Activated CD4-positive, alpha-beta memory T cell treated with anti-CD3 and anti-CD28 coated beads, Interleukin-2, amount 10 ng/mL, durations not matched to agents 7 days and 5 days (primary cell): ENCODE results near the gene CA7. TPM values are rescaled to one million over a fixed set of nuclear protein-coding genes. Genes with fewer than 3 reads are reported as not detected.

Source experiments
- CTCF ChIA-PET: fragments of 350-600 bp; sonication (Branson Sonifier 250); formaldehyde crosslinking; loops from one replicate; lab custom pipeline; 2021; ENCODE audit warnings: antibody characterized with exemption, inconsistent platforms; lab: Charles Lee
- POLR2A ChIA-PET: fragments of 350-600 bp; sonication (Branson Sonifier 250); formaldehyde crosslinking; loops from one replicate; lab custom pipeline; 2021; ENCODE audit warnings: antibody characterized with exemption; lab: Charles Lee
- DNase-seq: peaks from one replicate; pipeline ENCODE4 v3.0.0-alpha.2; 2020
- H3K27ac Mint-ChIP-seq: one replicate; pipeline ENCODE4 v1.8.0; 2021; ENCODE audit warnings: mild to moderate bottlenecking, mixed read lengths
- H3K27me3 Mint-ChIP-seq: one replicate; pipeline ENCODE4 v1.8.0; 2021; ENCODE audit warnings: mixed read lengths
- H3K36me3 Mint-ChIP-seq: one replicate; pipeline ENCODE4 v1.8.0; 2021; ENCODE audit warnings: low read depth, mixed read lengths
- H3K4me1 Mint-ChIP-seq: one replicate; pipeline ENCODE4 v1.8.0; 2021; ENCODE audit warnings: mixed read lengths
- H3K4me3 Mint-ChIP-seq: one replicate; pipeline ENCODE4 v1.8.0; 2021; ENCODE audit warnings: mild to moderate bottlenecking, mixed read lengths
- H3K9me3 Mint-ChIP-seq: one replicate; pipeline ENCODE4 v1.8.0; 2021; ENCODE audit warnings: mixed read lengths
- total RNA-seq, 2 experiments: library from RNA; stranded (reverse); gene quantifications; one replicate each; pipeline ENCODE4 v1.2.3, GENCODE V29; 2021

CA7 gene
- total RNA-seq, 2 experiments from 2014 or later = 0.13 TPM; not detected in 1

- no peak overlapping the region for H3K27ac Mint-ChIP-seq
- POLR2A ChIA-PET = no interaction called here
- CTCF ChIA-PET = interaction anchor here (1.9 to 4.7 kb wide), 3 partner anchors 17 to 25 kb away, joined by 6 to 32 read pairs (median 12); partner anchors contain the start of gene NAE1
- no peak for DNase-seq
- peaks cover 33% of the 10 kb centered on the region for H3K27me3 Mint-ChIP-seq
- no peak overlapping the region for H3K4me3 Mint-ChIP-seq
- H3K36me3 Mint-ChIP-seq = no peaks in the 10 kb centered on the region
- peaks cover 20% of the 10 kb centered on the region for H3K4me1 Mint-ChIP-seq
- H3K9me3 Mint-ChIP-seq = no peaks in the 10 kb centered on the region
Measured at GRCh38 chr16:66847533-66848067, 3.4 kb downstream of the CA7 start.

GRCh38 chr16:66848172-66848571 lies 4.0 kb downstream of the CA7 start:
- POLR2A ChIA-PET = interaction anchor here (0.8 kb wide), 1 partner anchor 25 kb away, joined by 3 read pairs; no protein-coding TSS in a partner anchor
- H3K4me3 Mint-ChIP-seq = no peak overlapping the region
- no peak overlapping the region for H3K27ac Mint-ChIP-seq
- no peak for DNase-seq
- H3K27me3 Mint-ChIP-seq = peaks cover 27% of the 10 kb centered on the region
- H3K9me3 Mint-ChIP-seq = no peaks in the 10 kb centered on the region
- peaks cover 20% of the 10 kb centered on the region for H3K4me1 Mint-ChIP-seq
- CTCF ChIA-PET = interaction anchor here (1.9 to 4.7 kb wide), 3 partner anchors 18 to 25 kb away, joined by 6 to 32 read pairs (median 12); partner anchors contain the start of gene NAE1
- no peaks in the 10 kb centered on the region for H3K36me3 Mint-ChIP-seq

- Mint-ChIP-seq H3K4me3 (no peak overlapping the region), H3K9me3 (no peaks in the 10 kb centered on the region), H3K36me3 (no peaks in the 10 kb centered on the region), H3K4me1 (peaks cover 17% of the 10 kb centered on the region), H3K27ac (no peak overlapping the region), H3K27me3 (peaks cover 19% of the 10 kb centered on the region)
- ChIA-PET POLR2A (interaction anchor here (0.8 kb wide), 1 partner anchor 24 kb away, joined by 3 read pairs; no protein-coding TSS in a partner anchor), CTCF (interaction anchor here (0.6 to 4.7 kb wide), 3 partner anchors 18 to 24 kb away, joined by 3 to 32 read pairs (median 19); partner anchors contain the start of gene NAE1)
- DNase-seq = no peak
Measured at GRCh38 chr16:66849021-66849420, 4.8 kb downstream of the CA7 start.

- CTCF ChIA-PET = interaction anchor here (0.6 to 4.7 kb wide), 6 partner anchors 18 to 1050 kb away, joined by 3 to 32 read pairs (median 4); partner anchors contain the start of gene NAE1
- Mint-ChIP-seq H3K4me3 (no peak overlapping the region), H3K27ac (no peak overlapping the region), H3K4me1 (peaks cover 17% of the 10 kb centered on the region), H3K36me3 (no peaks in the 10 kb centered on the region), H3K9me3 (no peaks in the 10 kb centered on the region), H3K27me3 (peaks cover 18% of the 10 kb centered on the region)
- POLR2A ChIA-PET = no interaction called here
- DNase-seq = no peak
Measured at GRCh38 chr16:66849549-66849948, 5.3 kb downstream of the CA7 start.

GRCh38 chr16:66850115-66850815 lies 6.1 kb downstream of the CA7 start:
- no peaks in the 10 kb centered on the region for H3K36me3 Mint-ChIP-seq
- H3K4me3 Mint-ChIP-seq = no peak overlapping the region
- CTCF ChIA-PET = interaction anchor here (0.7 to 2.8 kb wide), 5 partner anchors 17 to 1051 kb away, joined by 3 to 19 read pairs (median 4); partner anchors contain the start of gene NAE1
- DNase-seq = no peak
- no peak overlapping the region for H3K27ac Mint-ChIP-seq
- H3K9me3 Mint-ChIP-seq = no peaks in the 10 kb centered on the region
- H3K4me1 Mint-ChIP-seq = peaks cover 16% of the 10 kb centered on the region
- POLR2A ChIA-PET = no interaction called here
- peaks cover 13% of the 10 kb centered on the region for H3K27me3 Mint-ChIP-seq

GRCh38 chr16:66851166-66851964 lies 7.2 kb downstream of the CA7 start:
- H3K9me3 Mint-ChIP-seq = no peaks in the 10 kb centered on the region
- no peak overlapping the region for H3K27ac Mint-ChIP-seq
- peaks cover 3% of the 10 kb centered on the region for H3K27me3 Mint-ChIP-seq
- H3K4me3 Mint-ChIP-seq = no peak overlapping the region
- no peaks in the 10 kb centered on the region for H3K36me3 Mint-ChIP-seq
- CTCF ChIA-PET = interaction anchor here (0.8 to 2.8 kb wide), 3 partner anchors 17 to 21 kb away, joined by 3 to 19 read pairs (median 3); partner anchors contain the start of gene NAE1
- POLR2A ChIA-PET = no interaction called here
- DNase-seq = no peak
- peaks cover 14% of the 10 kb centered on the region for H3K4me1 Mint-ChIP-seq

GRCh38 chr16:66853261-66854139 lies 9.3 kb downstream of the CA7 start:
- H3K4me3 Mint-ChIP-seq = no peak overlapping the region
- DNase-seq = no peak
- no peaks in the 10 kb centered on the region for H3K27me3 Mint-ChIP-seq
- H3K9me3 Mint-ChIP-seq = no peaks in the 10 kb centered on the region
- peaks cover under 1% of the 10 kb centered on the region for H3K4me1 Mint-ChIP-seq
- ChIA-PET CTCF (interaction anchor here (0.6 to 1.9 kb wide), 2 partner anchors 14 to 23 kb away, joined by 5 to 7 read pairs; partner anchors contain the start of gene NAE1), POLR2A (interaction anchor here (1.8 kb wide), 1 partner anchor 19 kb away, joined by 4 read pairs; no protein-coding TSS in a partner anchor)
- no peak overlapping the region for H3K27ac Mint-ChIP-seq
- no peaks in the 10 kb centered on the region for H3K36me3 Mint-ChIP-seq

GRCh38 chr16:66856184-66856730 lies 12.0 kb downstream of the CA7 start:
- Mint-ChIP-seq H3K27me3 (no peaks in the 10 kb centered on the region), H3K27ac (no peak overlapping the region), H3K4me3 (no peak overlapping the region), H3K9me3 (no peaks in the 10 kb centered on the region), H3K36me3 (no peaks in the 10 kb centered on the region), H3K4me1 (no peaks in the 10 kb centered on the region)
- ChIA-PET CTCF (interaction anchor here (1.7 to 3.4 kb wide), 3 partner anchors 11 to 72 kb away, joined by 4 to 17 read pairs (median 10); partner anchors contain the start of gene NAE1), POLR2A (interaction anchor here (1.1 kb wide), 1 partner anchor 26 kb away, joined by 3 read pairs; the partner anchor contains the start of gene NAE1)
- DNase-seq = no peak

- Mint-ChIP-seq H3K36me3 (no peaks in the 10 kb centered on the region), H3K27ac (no peak overlapping the region), H3K27me3 (no peaks in the 10 kb centered on the region), H3K4me3 (no peak overlapping the region), H3K4me1 (no peaks in the 10 kb centered on the region), H3K9me3 (no peaks in the 10 kb centered on the region)
- no peak for DNase-seq
- CTCF ChIA-PET = interaction anchor here (1.7 to 3.4 kb wide), 3 partner anchors 10 to 71 kb away, joined by 4 to 17 read pairs (median 10); partner anchors contain the start of gene NAE1
- POLR2A ChIA-PET = interaction anchor here (1.1 kb wide), 1 partner anchor 26 kb away, joined by 3 read pairs; the partner anchor contains the start of gene NAE1
Measured at GRCh38 chr16:66856801-66857200, 12.6 kb downstream of the CA7 start.

GRCh38 chr16:66857437-66857836 lies 13.2 kb downstream of the CA7 start:
- no peaks in the 10 kb centered on the region for H3K36me3 Mint-ChIP-seq
- POLR2A ChIA-PET = no interaction called here
- no peaks in the 10 kb centered on the region for H3K4me1 Mint-ChIP-seq
- no peak overlapping the region for H3K4me3 Mint-ChIP-seq
- CTCF ChIA-PET = interaction anchor here (1.7 to 3.4 kb wide), 3 partner anchors 10 to 71 kb away, joined by 4 to 17 read pairs (median 10); partner anchors contain the start of gene NAE1
- H3K27me3 Mint-ChIP-seq = no peaks in the 10 kb centered on the region
- no peak for DNase-seq
- no peak overlapping the region for H3K27ac Mint-ChIP-seq
- H3K9me3 Mint-ChIP-seq = no peaks in the 10 kb centered on the region

GRCh38 chr16:66858740-66859396 lies 14.7 kb downstream of the CA7 start:
- no peak for DNase-seq
- Mint-ChIP-seq H3K27ac (no peak overlapping the region), H3K27me3 (no peaks in the 10 kb centered on the region), H3K4me3 (no peak overlapping the region), H3K36me3 (no peaks in the 10 kb centered on the region), H3K9me3 (no peaks in the 10 kb centered on the region), H3K4me1 (no peaks in the 10 kb centered on the region)
- ChIA-PET POLR2A (no interaction called here), CTCF (no interaction called here)
